GM12892 (cell line): ENCODE results near the gene USP46.

Experiments used
- POLR2A ChIP-seq: IDR thresholded peaks from 2 replicates; pipeline ENCODE4 v1.6.1; 2011; ENCODE audit warnings: low read depth, low read length, control low read depth
- POLR2AphosphoS5 ChIP-seq: IDR thresholded peaks from 2 replicates; pipeline ENCODE4 v1.6.1; 2011; ENCODE audit warnings: low read depth, low read length, control low read depth

GRCh38 chr4:52574036-52574435 is 85.1 kb downstream of the USP46 start:
- TF ChIP-seq POLR2A (no peak), POLR2AphosphoS5 (no peak)
